A549 treated with AZD9567 at 1 μM for 4 hours (cell line): ENCODE data around the gene CR2. TPM values are rescaled to one million over a fixed set of nuclear protein-coding genes. Genes with fewer than 3 reads are reported as not detected.

Experiments used
- total RNA-seq: library from RNA; stranded (reverse); fragments of 200-300 nt; extraction: Qiagen RNA extraction; gene quantifications from 5 replicates; pipeline ENCODE4 v1.2.3, GENCODE V29; 2022; ENCODE audit not compliant: insufficient read depth

The CR2 gene
- 0.02 TPM in 1 of 5 replicates, not detected in the others for total RNA-seq

DNA sequence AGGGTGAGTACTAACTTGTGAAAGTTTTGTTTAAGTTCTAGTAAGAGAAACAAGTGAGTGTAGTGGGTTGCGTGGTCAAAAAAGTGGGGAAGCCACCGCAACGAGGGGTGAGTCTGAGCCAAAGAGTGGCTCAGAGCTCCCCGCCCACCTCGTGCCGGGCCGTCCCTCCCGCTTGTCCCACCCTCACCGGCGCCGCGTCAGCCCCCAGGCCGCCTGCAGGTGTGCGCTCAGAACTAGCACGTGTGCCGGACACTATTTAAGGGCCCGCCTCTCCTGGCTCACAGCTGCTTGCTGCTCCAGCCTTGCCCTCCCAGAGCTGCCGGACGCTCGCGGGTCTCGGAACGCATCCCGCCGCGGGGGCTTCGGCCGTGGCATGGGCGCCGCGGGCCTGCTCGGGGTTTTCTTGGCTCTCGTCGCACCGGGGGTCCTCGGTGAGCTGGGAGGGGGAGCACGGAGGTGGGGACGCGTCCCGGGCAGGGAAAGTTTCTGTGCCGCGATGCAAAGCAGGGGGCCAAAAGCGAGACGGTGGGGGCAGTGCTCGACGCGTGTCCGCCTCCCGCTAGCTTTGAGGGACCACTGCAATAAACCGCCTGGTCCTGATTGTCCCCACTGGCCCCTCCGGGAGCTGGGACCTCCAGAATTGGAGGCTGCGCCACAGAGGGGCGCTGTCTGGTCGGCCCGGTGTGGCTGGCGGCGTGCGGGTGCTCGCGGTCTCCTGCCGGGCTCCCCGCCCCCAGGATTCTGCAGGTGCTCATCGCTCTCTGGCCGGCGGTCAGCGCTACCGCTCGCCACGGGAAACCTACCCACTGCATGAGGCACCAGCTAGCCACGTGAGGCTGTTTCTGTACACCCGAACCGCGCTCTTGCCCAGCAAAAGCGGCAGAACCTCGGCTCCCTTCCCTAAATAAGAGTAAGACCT, at the start of gene CR2:
CR2 (plus strand) TSS at position 283 of the 919 bp plus-strand sequence; CDS start at position 374, 91 bp downstream.

DNA sequence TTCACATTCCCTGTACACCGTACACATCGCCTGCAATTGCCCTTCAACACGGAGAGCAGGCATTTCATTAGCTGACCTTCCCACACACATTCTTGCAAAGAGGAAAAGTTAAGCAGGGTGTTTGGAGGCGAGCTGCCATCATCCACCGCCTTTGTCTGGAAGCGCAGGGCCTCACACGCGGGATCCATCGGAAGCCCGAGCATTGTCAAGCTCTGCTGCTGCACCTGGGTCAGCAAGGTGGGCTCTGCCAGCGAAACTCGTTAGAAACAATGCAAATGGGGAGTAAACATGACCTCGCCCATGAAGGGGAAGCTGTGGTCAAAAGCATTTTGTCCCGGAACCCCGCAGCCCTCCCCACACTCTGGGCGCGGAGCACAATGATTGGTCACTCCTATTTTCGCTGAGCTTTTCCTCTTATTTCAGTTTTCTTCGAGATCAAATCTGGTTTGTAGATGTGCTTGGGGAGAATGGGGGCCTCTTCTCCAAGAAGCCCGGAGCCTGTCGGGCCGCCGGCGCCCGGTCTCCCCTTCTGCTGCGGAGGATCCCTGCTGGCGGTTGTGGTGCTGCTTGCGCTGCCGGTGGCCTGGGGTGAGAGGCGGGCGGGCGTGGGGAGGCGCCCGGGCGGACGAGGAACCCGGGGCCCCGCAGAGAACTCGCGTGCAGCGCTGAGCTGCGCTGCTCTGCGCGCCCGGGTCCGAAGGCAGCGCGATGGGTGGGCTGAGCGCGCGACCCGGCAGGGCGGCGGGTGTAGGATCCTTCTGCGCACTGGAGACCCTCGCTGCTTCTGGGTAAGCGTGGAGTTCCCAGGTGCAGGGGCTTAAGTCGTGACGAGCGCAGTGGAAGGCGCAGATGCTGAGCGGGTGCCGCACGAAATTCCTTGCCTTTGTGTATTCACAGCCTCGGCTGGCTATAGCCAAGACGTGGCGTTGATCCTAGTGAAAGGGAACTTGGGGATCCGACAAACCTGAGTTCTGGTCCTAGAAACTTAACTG, 42.0 kb downstream of the CR2 start, which contains the start of gene CR1:
CR1 (plus strand) TSS at position 357 of the 992 bp plus-strand sequence; CDS start at position 468, 111 bp downstream.

Other genes starting within 250 kb of the CR2 start
- 82.3 to 116 TPM (median 113 TPM) in 5 replicates for gene CD55, start 132.7 kb upstream of the CR2 start, total RNA-seq
- gene CR1, start 41.8 kb downstream of the CR2 start, total RNA-seq = not detected in 5 replicates
- gene CR1L, start 190.8 kb downstream of the CR2 start, total RNA-seq = not detected in 5 replicates